Fibroblast of villous mesenchyme (primary cell): ENCODE data around the gene NEURL2. TPM values are rescaled to one million over a fixed set of nuclear protein-coding genes. Genes with fewer than 3 reads are reported as not detected.

Source experiments
- DNase-seq: peaks from one replicate; pipeline ENCODE4 v3.0.0-alpha.2; 2010; ENCODE audit warnings: low read depth
- H3K4me3 ChIP-seq: 2 replicates; pipeline ENCODE4 v1.5.1; 2011; ENCODE audit warnings: low read depth, mild to moderate bottlenecking, low read length
- total RNA-seq: library from RNA; depleted of rRNA; stranded (reverse); fragments of >200 nt; gene quantifications from 2 replicates; pipeline ENCODE4 v1.2.3, GENCODE V29; 2012
- TF ChIP-seq, protein P1 (sequence below): IDR thresholded peaks from 2 replicates; pipeline ENCODE4 v1.5.1; 2012; ENCODE audit warnings: low read depth, mild to moderate bottlenecking, low read length; ENCODE audit not compliant: insufficient read depth

Gene NEURL2
- total RNA-seq, 1 donor = 3.9 TPM

GRCh38 chr20:45857114-45857881, 33.7 kb downstream of the NEURL2 start, which contains the start of the genes ACOT8 and ZSWIM3:
Gene ACOT8 (minus strand): TSS chr20:45857392. CDS start chr20:45857315, 77 bp downstream.
Gene ZSWIM3 (plus strand): TSS chr20:45857614. CDS start chr20:45857826, 212 bp downstream.
- DNase-seq = peak; percentile 100
- TF ChIP-seq, protein P1, sequence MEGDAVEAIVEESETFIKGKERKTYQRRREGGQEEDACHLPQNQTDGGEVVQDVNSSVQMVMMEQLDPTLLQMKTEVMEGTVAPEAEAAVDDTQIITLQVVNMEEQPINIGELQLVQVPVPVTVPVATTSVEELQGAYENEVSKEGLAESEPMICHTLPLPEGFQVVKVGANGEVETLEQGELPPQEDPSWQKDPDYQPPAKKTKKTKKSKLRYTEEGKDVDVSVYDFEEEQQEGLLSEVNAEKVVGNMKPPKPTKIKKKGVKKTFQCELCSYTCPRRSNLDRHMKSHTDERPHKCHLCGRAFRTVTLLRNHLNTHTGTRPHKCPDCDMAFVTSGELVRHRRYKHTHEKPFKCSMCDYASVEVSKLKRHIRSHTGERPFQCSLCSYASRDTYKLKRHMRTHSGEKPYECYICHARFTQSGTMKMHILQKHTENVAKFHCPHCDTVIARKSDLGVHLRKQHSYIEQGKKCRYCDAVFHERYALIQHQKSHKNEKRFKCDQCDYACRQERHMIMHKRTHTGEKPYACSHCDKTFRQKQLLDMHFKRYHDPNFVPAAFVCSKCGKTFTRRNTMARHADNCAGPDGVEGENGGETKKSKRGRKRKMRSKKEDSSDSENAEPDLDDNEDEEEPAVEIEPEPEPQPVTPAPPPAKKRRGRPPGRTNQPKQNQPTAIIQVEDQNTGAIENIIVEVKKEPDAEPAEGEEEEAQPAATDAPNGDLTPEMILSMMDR = no peak
- peak within 1 kb of the TSS; percentile 81 for H3K4me3 ChIP-seq

- no peak for DNase-seq
- H3K4me3 ChIP-seq = no peak overlapping the region
- TF ChIP-seq, protein P1 = no peak
Observed at GRCh38 chr20:45853484-45853883, 37.5 kb downstream of the NEURL2 start.

GRCh38 chr20:45852326-45852725, 38.7 kb downstream of the NEURL2 start:
- H3K4me3 ChIP-seq = no peak overlapping the region
- DNase-seq = no peak
- TF ChIP-seq, protein P1 = no peak

DNA sequence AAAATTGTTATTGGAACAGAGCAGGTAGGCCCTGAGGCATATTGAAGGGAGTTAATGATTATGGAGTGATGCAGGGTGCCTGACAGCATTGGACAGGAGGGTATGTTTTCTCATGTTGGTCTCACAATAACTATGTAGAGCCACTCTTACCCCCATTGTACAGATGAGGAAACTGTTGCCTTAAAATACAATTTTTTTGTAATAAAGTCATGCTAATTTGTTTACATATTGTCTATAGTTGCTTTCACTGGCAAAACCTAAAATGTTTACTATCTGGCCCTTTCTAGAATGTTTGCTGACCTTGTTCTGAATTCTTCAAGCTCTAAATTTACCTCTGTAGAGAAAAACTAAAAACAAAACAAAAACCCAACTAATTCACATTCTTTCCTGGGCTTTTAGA, 39.5 kb downstream of the NEURL2 start:
- no peak overlapping the region for H3K4me3 ChIP-seq
- no peak for DNase-seq
- TF ChIP-seq, protein P1 = no peak

GRCh38 chr20:45850926-45851325, 40.1 kb downstream of the NEURL2 start:
- no peak for DNase-seq
- TF ChIP-seq, protein P1 = no peak

GRCh38 chr20:45850238-45850637, 40.8 kb downstream of the NEURL2 start:
- H3K4me3 ChIP-seq = no peak overlapping the region
- no peak for DNase-seq
- TF ChIP-seq, protein P1 = no peak

More at GRCh38 chr20:45850926-45851325, 40.1 kb downstream of the NEURL2 start:
- no peak overlapping the region for H3K4me3 ChIP-seq
